PC-9 (cell line): Measurements from ENCODE around the gene TFCP2L1. TPM values are rescaled to one million over a fixed set of nuclear protein-coding genes. Genes with fewer than 3 reads are reported as not detected.

Experiments used
- BruUV-seq: library from RNA; stranded (reverse); fragments of 400-500 nt; replicated peaks from 2 replicates; lab custom pipeline; 2021; lab: Mats Ljungman, UMichigan
- CTCF ChIA-PET: fragments of 300-600 bp; sonication (Branson Sonifier 250); formaldehyde crosslinking; loops from one replicate; lab custom pipeline; 2022; ENCODE audit warnings: antibody characterized with exemption; lab: Charles Lee
- POLR2A ChIA-PET: fragments of 300-600 bp; sonication (Branson Sonifier 250); formaldehyde crosslinking; loops from one replicate; lab custom pipeline; 2022; ENCODE audit warnings: antibody characterized with exemption; ENCODE audit not compliant: unreplicated experiment; lab: Charles Lee
- DNase-seq, 2 experiments: peaks; one replicate each; pipeline versions ENCODE4 v3.0.0 to v3.0.0-alpha.2; 2015 to 2022; ENCODE audit warnings: mixed read lengths in 1 of 2
- H2AFZ ChIP-seq: fragments of 200-600 bp; sonication (generic); 2 replicates; pipeline ENCODE4 v1.8.1; 2017; ENCODE audit warnings: antibody characterized with exemption
- H3F3A ChIP-seq: fragments of 200-600 bp; sonication (generic); 2 replicates; pipeline ENCODE4 v1.8.1; 2017; ENCODE audit warnings: antibody characterized with exemption, mild to moderate bottlenecking, low read depth; ENCODE audit not compliant: insufficient read depth
- H3K27ac ChIP-seq: fragments of 200-600 bp; sonication (generic); 2 replicates; pipeline ENCODE4 v1.6.1; 2016; ENCODE audit warnings: mixed run types
- H3K27me3 ChIP-seq: fragments of 200-600 bp; sonication (generic); 2 replicates; pipeline ENCODE4 v1.6.1; 2016; ENCODE audit warnings: low read depth, mixed run types; ENCODE audit not compliant: insufficient read depth
- H3K36me3 ChIP-seq: fragments of 200-600 bp; sonication (generic); 2 replicates; pipeline ENCODE4 v1.6.1; 2016; ENCODE audit warnings: low read depth, mixed run types
- H3K4me1 ChIP-seq: fragments of 200-600 bp; sonication (generic); replicated peaks from 2 replicates; pipeline ENCODE4 v1.6.1; 2016; ENCODE audit warnings: mixed run types; ENCODE audit not compliant: insufficient read depth
- H3K4me2 ChIP-seq: fragments of 200-600 bp; sonication (generic); 2 replicates; pipeline ENCODE4 v1.6.1; 2017; ENCODE audit warnings: mixed run types
- H3K4me3 ChIP-seq: fragments of 200-600 bp; sonication (generic); 2 replicates; pipeline ENCODE4 v1.6.1; 2016; ENCODE audit warnings: mixed run types
- H3K79me2 ChIP-seq: fragments of 200-600 bp; sonication (generic); 2 replicates; pipeline ENCODE4 v1.6.1; 2017; ENCODE audit warnings: low read depth, mixed run types
- H3K9me2 ChIP-seq: fragments of 200-600 bp; sonication (generic); 2 replicates; pipeline ENCODE4 v1.8.1; 2017; ENCODE audit warnings: mild to moderate bottlenecking; ENCODE audit not compliant: insufficient read depth
- H3K9me3 ChIP-seq: fragments of 200-600 bp; sonication (generic); 2 replicates; pipeline ENCODE4 v1.8.1; 2016; ENCODE audit warnings: low read depth; ENCODE audit not compliant: insufficient read depth
- H4K20me1 ChIP-seq: fragments of 200-600 bp; sonication (generic); 2 replicates; pipeline ENCODE4 v1.8.1; 2017; ENCODE audit not compliant: insufficient read depth
- EZH2 ChIP-seq: fragments of 200-600 bp; sonication (generic); IDR thresholded peaks from 2 replicates; pipeline ENCODE4 v1.8.0; 2017; ENCODE audit warnings: antibody characterized with exemption, low read depth
- intact Hi-C: fragments of 100-400 bp; cut with micrococcal nuclease; formaldehyde crosslinking; loops from one replicate; pipeline ENCODE4 v1.10.0; 2022; ENCODE audit not compliant: unreplicated experiment
- total RNA-seq: library from RNA; stranded (reverse); gene quantifications from 2 replicates; pipeline ENCODE4 v1.2.3, GENCODE V29; 2021
- TF ChIP-seq, protein P1 (sequence below): fragments of 200-600 bp; sonication (generic); conservative IDR thresholded peaks from 2 replicates; pipeline ENCODE4 v1.6.1; 2017; ENCODE audit warnings: mixed run types, antibody characterized with exemption, mild to moderate bottlenecking, moderate library complexity

TFCP2L1 gene
- total RNA-seq, 1 experiment from 2014 or later, result 4.6 TPM

DNA sequence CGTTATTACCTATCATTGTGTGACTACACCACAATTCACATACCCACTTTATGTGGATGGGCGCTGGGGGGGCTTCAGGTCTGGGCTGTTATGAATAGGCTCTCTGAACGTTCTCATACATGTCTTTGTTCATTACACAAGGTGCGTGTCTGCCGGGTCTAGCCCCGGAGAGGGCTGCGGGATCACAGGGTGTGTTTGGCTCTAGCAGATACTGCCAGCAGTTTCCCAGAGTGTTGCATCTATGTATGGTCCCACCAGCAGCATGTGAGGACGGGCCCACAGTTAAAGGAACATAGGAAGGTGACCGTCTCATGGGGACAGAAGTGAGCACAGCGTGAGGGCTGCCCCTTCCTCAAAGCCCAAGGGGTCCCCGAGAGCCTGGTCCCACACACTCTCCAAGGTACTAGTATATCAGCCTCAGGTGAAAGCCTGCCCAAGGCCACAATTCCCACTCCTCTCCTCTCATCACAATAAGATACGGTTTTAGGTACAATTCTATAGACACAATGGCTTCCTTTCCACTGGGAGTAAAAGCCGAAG is 48.8 kb downstream of the TFCP2L1 start:
- Histone ChIP-seq H3K36me3 (no peaks in the 10 kb centered on the region), H3K4me1 (no peaks in the 10 kb centered on the region), H3K27ac (no peak overlapping the region), H3K79me2 (no peaks in the 10 kb centered on the region), H2AFZ (no peak overlapping the region), H3K4me3 (no peak overlapping the region), H3K4me2 (no peak overlapping the region), H3F3A (no peaks in the 10 kb centered on the region), H3K9me3 (no peaks in the 10 kb centered on the region), H4K20me1 (no peaks in the 10 kb centered on the region), H3K9me2 (no peaks in the 10 kb centered on the region), H3K27me3 (no peaks in the 10 kb centered on the region)
- TF ChIP-seq, protein P1, sequence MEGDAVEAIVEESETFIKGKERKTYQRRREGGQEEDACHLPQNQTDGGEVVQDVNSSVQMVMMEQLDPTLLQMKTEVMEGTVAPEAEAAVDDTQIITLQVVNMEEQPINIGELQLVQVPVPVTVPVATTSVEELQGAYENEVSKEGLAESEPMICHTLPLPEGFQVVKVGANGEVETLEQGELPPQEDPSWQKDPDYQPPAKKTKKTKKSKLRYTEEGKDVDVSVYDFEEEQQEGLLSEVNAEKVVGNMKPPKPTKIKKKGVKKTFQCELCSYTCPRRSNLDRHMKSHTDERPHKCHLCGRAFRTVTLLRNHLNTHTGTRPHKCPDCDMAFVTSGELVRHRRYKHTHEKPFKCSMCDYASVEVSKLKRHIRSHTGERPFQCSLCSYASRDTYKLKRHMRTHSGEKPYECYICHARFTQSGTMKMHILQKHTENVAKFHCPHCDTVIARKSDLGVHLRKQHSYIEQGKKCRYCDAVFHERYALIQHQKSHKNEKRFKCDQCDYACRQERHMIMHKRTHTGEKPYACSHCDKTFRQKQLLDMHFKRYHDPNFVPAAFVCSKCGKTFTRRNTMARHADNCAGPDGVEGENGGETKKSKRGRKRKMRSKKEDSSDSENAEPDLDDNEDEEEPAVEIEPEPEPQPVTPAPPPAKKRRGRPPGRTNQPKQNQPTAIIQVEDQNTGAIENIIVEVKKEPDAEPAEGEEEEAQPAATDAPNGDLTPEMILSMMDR, result no peak
- no peak for TF ChIP-seq EZH2
- BruUV-seq, result no TSS peak
- CTCF ChIA-PET, result no interaction called here
- DNase-seq, result no peak
- POLR2A ChIA-PET, result no interaction called here
- intact Hi-C loops, result no loop called here

DNA sequence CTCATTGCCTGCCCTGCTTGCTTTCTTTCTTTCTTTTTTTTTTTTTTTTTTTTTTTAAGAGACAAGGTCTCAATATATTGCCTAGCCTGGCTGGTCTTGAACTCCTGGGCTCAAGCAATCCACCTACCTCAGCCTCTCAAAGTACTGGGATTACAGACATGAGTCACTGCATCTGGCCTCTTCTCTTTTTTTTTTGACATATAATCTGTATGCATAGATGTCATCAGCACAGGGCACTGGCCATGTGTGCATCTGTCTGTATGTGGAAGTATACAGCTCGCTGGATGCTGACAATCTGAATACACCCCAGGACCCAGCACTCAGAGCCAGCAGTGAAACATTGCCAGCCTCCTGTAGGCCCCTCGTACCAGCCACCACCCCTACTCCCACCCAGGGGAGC is 49.5 kb downstream of the TFCP2L1 start:
- Histone ChIP-seq H3K27me3 (no peaks in the 10 kb centered on the region), H3K27ac (no peak overlapping the region), H3K4me1 (no peaks in the 10 kb centered on the region), H3K9me2 (no peaks in the 10 kb centered on the region), H3K9me3 (no peaks in the 10 kb centered on the region), H3K4me3 (no peak overlapping the region), H3K79me2 (no peaks in the 10 kb centered on the region), H3F3A (no peaks in the 10 kb centered on the region), H2AFZ (no peak overlapping the region), H4K20me1 (no peaks in the 10 kb centered on the region), H3K36me3 (no peaks in the 10 kb centered on the region), H3K4me2 (no peak overlapping the region)
- BruUV-seq, result no TSS peak
- TF ChIP-seq EZH2, result no peak
- TF ChIP-seq, protein P1, result no peak
- no peak for DNase-seq
- ChIA-PET POLR2A (no interaction called here), CTCF (no interaction called here)
- intact Hi-C loops, result no loop called here

DNA sequence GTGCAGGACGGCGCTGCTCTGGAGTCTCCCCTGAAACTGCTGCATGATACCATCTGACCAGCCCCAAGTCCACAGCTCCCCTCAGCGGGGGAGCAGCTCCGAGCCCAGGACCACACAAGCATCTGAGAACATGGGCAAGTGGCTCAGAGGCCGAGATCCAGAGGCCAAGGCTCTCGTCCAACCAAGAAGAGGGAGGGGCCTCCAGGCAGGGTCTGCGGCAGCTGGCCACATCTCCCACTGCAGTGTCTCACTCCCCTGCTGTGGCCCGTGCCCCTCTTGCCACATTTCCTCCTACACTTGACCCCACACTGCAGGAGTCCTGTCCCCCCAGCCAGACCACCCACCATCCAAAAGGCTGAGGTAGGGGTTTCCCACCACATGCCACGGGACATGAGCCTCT is 50.2 kb downstream of the TFCP2L1 start:
- no peaks in the 10 kb centered on the region for H3K36me3 ChIP-seq
- no peaks in the 10 kb centered on the region for H3K79me2 ChIP-seq
- H4K20me1 ChIP-seq, result no peaks in the 10 kb centered on the region
- no peaks in the 10 kb centered on the region for H3K27me3 ChIP-seq
- no peaks in the 10 kb centered on the region for H3F3A ChIP-seq
- H3K27ac ChIP-seq, result no peak overlapping the region
- no peak for TF ChIP-seq EZH2
- TF ChIP-seq, protein P1, result no peak
- H3K9me2 ChIP-seq, result no peaks in the 10 kb centered on the region
- intact Hi-C loops, result no loop called here
- H3K4me2 ChIP-seq, result no peak overlapping the region
- no peaks in the 10 kb centered on the region for H3K9me3 ChIP-seq
- no peak overlapping the region for H3K4me3 ChIP-seq
- no peak overlapping the region for H2AFZ ChIP-seq
- H3K4me1 ChIP-seq, result no peaks in the 10 kb centered on the region
- ChIA-PET POLR2A (no interaction called here), CTCF (no interaction called here)
- no TSS peak for BruUV-seq
- no peak for DNase-seq
